Cortex of kidney (tissue), 1 donor: ENCODE results near the gene ZDHHC18.
"Not testable (repeated sequence)": the region's sequence is repeated elsewhere in the genome, so short reads cannot be mapped to it uniquely, and the experiment has no call there.

Source experiments
- DNase-seq: peaks from one replicate; lab custom pipeline; 2025; lab: John Stamatoyannopoulos, UW

ZDHHC18 gene

DNA sequence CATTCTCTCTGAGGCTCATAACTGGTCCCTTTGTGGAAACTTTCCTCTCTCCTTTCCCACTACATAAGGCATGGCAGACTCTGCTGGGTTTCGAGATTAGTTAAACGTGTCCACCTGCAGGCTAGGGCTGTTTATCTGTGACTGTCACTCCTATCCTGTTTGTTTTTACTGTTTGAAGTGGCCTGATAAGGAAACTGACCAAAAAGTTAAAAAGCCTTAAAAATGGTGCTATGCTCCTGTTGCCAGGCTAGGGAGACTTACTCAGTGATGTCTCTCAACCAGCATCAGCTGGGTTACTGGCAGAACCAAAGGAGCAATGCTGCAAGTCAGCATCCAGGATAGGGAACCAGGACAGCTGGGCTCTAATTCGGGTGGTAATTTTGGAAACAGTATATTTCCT lies 34.9 kb upstream of the ZDHHC18 start:
- DNase-seq: no peak

GRCh38 chr1:26792924-26793323 lies 33.6 kb upstream of the ZDHHC18 start:
- DNase-seq: no peak

GRCh38 chr1:26794391-26794790 lies 32.1 kb upstream of the ZDHHC18 start:
- DNase-seq: no peak

DNA sequence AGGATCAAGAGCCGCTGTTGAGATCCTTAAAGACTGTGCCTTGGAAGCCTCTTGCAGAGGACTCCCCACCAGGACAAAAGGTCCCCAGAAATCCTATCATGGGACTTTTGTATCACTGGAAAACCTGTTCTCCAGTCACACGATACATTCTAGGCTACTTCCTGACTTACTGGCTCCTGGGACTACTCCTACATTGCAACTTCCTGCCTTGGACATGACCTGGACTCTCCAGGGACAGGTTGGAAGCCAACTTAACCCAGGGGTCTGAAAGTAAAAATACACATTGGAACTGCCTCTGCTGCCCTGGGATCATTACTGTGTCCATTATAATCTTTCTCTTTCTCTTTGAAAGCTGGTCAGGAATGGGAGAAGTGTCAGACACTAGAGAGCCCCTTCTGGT lies 28.9 kb upstream of the ZDHHC18 start:
- DNase-seq: no peak

GRCh38 chr1:26799479-26800142 lies 26.9 kb upstream of the ZDHHC18 start:
- no peak for DNase-seq

DNA sequence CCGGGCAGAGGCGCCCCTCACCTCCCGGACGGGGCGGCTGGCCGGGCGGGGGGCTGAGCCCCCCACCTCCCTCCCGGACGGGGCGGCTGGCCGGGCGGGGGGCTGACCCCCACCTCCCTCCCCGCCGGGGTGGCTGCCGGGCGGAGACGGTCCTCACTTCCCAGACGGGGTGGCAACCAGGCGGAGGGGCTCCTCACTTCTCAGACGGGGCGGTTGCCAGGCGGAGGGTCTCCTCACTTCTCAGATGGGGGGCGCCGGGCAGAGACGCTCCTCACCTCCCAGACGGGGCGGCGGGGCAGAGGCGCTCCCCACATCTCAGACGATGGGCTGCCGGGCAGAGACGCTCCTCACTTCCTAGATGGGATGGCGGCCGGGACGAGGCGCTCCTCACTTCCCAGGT lies 22.6 kb upstream of the ZDHHC18 start:
- DNase-seq: not testable (repeated sequence)

- DNase-seq: not testable (repeated sequence)
These were observed 16.4 kb upstream of the ZDHHC18 start for GRCh38 chr1:26810105-26810504.

GRCh38 chr1:26811057-26811456 lies 15.4 kb upstream of the ZDHHC18 start:
- no peak for DNase-seq

- DNase-seq: no peak
These were observed 14.8 kb upstream of the ZDHHC18 start for GRCh38 chr1:26811708-26812107.

- DNase-seq: no peak
These were observed 12.1 kb upstream of the ZDHHC18 start for GRCh38 chr1:26814377-26814776.

DNA sequence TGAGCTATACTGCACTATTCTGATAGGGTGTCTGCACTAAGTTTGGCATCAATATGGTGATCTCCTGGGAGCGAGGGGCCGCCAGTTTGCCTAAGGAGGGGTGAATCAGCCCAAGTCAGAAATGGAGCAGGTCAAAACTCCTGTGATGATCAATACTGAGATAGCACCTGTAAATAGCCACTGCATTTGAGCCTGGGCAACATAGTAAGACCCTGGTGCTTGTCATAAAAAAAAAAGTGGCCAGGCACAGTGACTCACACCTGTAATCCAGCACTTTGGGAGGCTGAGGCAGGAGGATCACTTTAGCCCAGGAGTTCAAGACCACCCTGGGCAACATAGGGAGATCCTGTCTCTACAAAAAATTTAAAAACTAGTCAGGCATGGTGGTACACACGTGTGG lies 11.6 kb upstream of the ZDHHC18 start:
- no peak for DNase-seq

DNA sequence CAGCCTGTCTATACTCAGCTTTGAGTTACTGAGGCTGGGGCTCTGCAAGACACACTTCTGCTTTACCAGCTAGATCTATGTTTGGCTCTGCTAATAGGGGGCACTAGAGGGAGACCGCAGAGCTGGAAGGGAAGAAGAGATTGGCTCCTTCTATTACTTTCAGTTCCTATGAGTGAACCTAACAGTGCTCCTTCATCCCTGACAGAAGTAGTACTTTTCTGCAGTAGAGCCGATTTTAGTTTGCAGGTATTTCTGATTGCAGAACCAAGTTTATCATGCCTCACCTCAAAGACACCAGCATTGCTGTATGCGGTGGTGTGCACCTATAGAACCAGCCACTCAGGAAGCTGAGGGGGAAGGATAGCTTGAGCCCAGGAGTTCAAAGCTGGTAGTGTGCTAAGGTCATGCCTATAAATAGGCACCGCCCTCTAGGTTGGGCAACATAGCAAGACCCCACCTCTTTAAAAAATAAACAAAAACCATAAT lies 5.7 kb upstream of the ZDHHC18 start:
- no peak for DNase-seq

DNA sequence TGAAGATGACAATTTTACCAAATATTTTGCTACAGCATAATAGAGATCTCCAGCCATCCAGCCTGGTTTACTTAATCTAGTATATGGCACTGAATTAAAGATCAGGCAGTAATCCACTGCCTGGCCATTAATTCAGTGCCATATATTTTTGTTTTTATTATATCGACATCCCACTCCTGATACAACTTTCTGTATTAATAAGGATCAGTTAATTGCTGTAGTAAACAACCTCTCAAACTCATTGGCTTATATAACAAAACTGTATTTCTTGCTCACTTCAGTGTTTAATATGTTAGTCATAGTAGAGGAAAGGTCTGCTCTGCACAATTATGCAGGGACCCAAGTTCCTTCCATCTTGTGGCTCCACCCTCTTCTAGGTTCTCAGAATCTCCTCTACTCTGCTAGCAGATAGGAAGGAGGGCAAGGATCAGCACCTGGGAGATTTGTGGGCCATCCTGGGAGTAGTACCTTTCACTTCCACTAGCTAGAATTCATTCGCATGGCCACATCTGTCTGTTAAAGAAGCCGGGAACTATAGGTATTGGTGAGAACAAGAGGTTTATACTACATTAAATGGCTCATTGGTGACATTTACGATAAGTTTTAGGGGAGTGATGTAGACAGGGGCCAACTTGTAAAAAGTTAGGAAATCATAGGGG lies 3.6 kb upstream of the ZDHHC18 start:
- no peak for DNase-seq

GRCh38 chr1:26824731-26825130 lies 1.8 kb upstream of the ZDHHC18 start:
- DNase-seq: no peak

- DNase-seq: no peak
These were observed 667 bp downstream of the ZDHHC18 start for GRCh38 chr1:26827106-26827604.

DNA sequence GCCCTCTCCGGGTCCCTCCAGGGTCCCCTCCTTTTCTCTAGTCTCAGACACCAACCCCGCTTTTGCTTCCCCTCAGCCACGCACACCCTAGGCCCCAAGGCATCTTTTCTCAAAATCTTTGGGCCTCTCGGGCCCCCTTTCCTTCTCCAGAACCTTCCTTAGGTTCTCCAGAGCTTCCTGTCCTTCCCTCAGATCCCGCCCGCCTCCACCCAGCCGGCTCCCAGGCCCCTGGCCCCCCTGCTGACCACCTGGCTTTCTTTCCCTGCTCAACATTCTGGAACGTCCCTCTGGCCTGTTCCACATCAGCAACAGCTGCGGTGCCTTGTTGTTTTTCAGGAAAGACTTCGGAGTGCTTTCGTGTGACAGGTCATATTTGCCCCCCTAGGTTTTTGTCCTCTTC lies 1.2 kb downstream of the ZDHHC18 start:
- DNase-seq: no peak

- DNase-seq: no peak
These were observed 2.0 kb downstream of the ZDHHC18 start for GRCh38 chr1:26828411-26828991.

- no peak for DNase-seq
These were observed 2.9 kb downstream of the ZDHHC18 start for GRCh38 chr1:26829184-26829911.

GRCh38 chr1:26831059-26831458 lies 4.6 kb downstream of the ZDHHC18 start:
- no peak for DNase-seq

- no peak for DNase-seq
These were observed 5.2 kb downstream of the ZDHHC18 start for GRCh38 chr1:26831546-26832248.

- DNase-seq: no peak
These were observed 5.9 kb downstream of the ZDHHC18 start for GRCh38 chr1:26832249-26832960.
